GM19397 (cell line): Measurements from ENCODE around the gene SCLY.
"Not testable (repeated sequence)": the region's sequence is repeated elsewhere in the genome, so short reads cannot be mapped to it uniquely, and the experiment has no call there.

ENCODE experiments used
- ATAC-seq: cut with Tn5 transposase; IDR thresholded peaks from one replicate; pipeline ENCODE4 v1.9.1; 2021; ENCODE audit warnings: mild to moderate bottlenecking, moderate library complexity; ENCODE audit not compliant: unreplicated experiment

Gene SCLY

DNA sequence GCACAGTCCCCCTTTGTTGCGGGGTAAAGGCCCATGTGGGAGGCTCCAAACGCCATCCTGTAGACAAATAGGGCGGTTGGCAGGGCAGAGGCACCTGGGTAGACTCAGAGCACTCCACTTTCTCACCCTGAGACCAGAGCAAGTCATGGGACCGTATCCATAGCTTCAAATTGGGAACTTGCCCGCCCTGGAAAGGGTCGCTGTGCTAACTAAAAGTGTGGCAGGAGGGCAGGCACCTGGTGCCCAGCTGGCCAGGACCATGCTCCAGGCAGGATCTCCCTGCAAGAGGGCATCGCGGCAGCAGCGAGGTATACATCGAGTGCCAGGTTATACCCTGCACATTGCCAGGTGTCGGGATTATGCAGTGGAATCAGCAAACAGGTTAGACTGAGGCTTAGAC, 20.8 kb upstream of the SCLY start:
- no peak for ATAC-seq

DNA sequence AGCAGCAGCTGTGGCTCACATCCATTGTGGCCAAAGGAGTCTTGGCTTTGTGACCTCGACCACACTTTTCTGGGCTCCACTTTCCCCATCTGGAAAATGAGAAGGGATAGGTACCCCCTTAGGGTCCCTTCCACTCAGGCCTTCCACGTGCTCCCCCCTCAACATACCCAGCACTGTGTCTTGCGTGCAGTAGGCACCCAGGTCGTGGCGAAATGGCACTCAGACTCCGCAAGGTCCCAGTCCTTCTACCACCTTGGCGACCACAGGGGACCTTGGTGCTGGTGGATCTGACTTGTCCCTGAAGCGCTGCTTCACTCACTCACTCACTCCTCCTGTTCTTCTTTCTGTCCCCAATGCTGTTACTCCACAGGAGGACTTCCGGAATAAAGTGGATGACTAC, 19.9 kb upstream of the SCLY start:
- no peak for ATAC-seq

DNA sequence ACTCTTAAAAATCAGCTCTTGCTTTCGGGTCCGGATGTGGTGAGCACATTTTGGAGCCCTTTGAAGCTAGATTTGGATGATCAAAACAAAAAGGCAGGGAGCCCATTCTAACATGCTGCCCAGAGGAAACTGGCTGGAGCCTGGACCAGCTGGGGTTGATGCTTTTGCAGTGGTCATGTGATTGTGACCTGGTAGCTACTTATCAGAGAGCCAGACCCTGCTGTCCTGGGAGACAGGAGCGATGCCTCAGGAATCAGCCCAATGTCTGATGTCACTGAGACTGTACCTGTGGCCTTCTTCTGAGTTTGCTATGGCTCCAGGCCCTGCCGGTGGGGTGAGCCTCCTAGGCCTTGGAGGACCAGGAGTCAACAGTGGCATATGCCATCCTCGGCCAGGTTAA, 18.7 kb upstream of the SCLY start:
- no peak for ATAC-seq

DNA sequence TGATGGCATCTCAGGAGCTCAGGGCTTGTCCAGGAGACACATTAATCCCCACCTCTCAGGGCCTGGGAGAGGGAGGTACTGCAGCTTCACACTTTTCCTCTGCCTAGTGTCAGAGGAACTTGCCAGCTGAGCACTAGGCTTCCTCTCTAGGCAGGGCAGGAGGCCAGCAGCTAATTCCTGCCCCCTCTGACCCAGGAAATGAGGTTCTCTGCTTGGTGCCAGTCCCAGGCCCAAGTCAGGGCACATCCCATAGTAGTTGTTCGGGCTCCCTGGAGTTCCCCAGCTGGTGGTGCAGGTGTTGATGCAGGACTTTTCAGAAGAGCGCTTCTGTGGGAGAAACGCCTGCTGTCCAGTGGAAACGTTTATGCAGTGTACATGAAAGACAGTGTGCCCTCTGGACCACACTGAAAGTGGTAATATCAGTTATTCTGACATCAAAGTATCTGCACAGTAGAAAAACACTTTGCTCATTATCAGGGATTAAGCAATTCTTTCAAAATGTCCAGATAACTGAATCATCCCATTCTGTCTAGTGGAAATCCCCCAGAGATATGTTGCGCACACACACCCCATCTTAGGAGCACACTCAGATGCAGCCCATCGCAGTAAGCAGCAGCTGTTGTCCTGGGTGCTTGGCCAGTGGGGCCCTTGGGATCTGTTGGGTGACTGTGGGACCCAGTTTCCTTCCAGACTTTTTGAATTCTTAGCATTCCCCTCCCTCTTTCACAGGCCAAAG, 17.8 kb upstream of the SCLY start:
- no peak for ATAC-seq

DNA sequence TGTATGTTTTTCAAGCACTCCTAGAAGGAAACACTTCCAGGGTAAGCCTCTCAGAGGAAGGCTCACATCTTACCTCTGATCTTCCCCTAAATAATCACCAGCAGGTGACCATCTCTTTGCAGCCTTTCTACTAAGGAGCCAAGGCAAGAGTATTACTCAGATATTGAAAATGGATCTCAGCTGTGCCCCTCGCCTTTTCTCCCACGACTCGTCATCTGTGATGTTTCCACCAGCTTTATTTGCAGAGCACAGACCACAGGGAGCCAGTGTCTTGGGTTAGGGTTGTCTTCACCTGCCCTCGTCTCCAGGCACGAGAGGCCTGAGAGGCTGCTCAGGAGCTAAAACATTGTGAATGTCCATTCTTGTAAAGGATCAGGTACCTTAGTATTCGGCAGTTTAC, 16.9 kb upstream of the SCLY start:
- no peak for ATAC-seq

DNA sequence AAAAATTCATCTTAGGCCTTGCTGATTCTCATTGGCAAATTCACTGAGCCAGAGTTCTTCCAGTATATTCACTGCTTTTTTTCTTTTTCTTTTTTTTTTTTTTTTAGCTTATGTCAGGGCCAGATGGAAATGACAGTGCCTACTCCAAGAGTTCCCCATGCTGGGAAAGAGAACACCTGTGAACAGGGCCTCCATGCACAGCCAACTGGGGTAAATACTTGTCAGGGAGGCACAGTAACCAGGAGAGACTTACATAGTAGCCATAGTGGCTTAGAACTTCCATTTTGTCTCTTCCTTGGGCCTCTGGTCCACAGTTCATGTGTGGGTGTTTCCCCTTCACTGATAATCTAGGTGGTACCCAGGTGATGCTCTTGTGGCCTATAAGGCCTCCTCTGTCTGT, 15.2 kb upstream of the SCLY start:
- no peak for ATAC-seq

DNA sequence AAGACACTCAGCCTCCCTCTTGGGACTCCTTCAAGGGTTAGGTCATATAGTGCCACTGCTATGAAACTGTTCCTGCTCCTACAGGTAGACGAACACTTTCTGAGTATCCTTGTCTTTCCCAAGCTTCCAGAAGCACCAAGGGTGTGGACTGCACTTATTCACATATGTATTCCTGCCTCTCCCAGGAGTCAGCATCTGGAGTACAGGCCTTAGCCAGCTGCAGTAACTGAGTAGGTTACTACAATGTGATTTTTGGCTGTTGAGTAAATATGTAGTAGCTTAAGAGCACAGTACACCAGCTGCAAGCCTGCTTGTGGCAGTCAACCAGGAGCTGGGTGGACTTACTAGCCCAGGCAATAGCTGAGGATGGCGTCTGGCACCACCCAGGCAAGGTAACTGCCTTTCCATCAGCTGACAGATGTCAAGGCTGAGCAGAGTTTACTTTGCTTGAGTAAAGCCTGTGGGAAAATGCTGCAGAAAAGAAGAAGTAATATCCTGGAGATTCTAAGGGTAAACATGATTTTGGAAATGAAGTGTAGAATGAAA, 14.0 kb upstream of the SCLY start:
- no peak for ATAC-seq

DNA sequence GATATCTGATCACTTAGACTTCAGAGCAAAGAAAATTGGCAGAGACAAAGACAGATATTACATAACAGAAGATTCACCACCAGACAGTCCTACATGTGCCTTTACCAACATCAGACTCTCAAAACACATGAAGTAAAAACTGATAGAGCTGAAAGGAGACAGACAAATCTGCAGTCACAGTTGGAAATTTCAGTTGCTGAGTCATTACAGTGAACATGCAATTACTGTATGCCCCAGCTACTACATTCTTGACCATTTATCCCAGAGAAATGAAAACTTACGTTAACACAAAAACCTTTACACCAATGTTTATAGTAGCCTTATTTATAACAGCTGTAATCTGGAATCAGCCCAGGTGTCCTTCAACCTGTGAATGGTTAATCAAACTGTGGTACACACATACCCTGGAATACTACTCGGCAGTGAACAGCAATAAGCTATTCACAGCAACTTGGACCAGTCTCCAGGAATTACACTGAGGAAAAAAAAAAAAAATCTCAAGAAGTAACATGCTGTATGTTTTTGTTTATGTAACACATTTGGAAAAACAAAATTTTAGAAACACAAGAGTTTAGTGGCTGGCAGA, 7.5 kb upstream of the SCLY start:
- no peak for ATAC-seq

DNA sequence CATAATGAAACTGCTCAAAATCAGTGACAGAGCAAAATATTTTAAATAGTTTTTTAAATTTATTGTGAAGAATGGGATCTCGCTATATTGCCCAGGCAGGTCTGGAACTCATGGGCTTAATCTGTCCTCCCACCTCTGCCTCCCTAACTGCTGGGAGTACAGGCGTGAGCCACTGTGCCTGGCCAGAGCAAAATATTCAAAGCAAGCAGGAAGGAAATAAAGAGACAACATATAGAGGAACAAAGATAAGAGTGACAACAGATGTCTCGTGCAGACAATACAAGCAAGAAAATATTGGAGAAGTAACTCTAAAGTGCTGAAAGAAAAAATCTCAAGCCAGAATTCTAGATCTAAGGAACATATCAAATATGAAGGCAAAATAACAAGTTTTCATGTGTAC, 5.0 kb upstream of the SCLY start:
- ATAC-seq, result no peak

DNA sequence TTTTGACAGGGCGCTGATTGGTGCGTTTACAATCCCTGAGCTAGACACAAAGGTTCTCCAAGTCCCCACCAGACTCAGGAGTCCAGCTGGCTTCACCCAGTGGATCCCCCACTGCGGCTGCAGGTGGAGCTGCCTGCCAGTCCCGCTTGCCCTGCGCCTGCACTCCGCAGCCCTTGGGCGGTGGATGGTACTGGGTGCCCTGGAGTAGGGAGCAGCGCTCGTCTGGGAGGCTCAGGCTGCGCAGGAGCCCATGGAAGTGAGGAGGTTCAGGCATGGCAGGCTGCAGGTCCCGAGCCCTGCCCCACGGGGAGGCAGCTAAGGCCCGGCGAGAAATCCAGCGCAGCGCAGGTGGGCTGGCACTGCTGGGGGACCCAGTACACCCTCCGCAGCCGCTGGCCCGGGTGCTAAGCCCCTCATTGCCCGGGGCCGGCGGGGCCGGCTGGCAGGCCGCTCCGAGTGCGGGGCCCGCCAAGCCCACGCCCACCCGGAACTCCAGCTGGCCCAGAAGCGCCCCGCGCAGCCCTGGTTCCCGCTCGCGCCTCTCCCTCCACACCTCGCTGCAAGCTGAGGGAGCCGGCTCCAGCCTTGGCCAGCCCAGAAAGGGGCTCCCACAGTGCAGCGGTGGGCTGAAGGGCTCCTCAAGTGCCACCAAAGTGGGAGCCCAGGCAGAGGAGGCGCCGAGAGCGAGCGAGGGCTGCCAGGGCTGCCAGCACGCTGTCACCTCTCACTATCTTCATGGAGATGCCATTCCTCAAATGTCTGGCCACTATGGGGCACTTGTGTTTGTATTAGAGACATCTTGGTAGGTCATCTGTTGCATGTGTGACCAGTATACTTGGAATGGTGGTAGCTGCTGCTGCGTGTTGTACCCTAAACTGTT, 2.9 kb upstream of the SCLY start:
- not testable (repeated sequence) for ATAC-seq

DNA sequence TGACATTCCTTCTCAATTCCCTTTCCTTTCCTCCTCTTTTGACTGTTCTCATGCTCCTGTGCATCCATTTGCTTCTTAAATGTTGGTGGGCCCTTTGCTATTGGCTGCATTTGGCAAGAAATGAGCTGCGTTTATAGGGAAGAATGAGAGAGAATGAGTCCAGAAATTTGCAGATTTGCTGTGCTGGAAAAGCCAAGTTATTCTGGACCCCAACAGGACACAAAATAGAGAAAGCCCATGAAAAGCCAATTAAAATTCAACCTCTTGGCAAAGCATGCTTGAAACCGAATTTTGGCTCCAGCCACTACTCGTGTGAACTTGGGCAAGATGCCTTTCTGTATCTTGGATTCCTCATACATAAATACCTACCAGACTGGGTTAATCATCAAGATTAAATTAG, 1.3 kb upstream of the SCLY start:
- ATAC-seq, result no peak

DNA sequence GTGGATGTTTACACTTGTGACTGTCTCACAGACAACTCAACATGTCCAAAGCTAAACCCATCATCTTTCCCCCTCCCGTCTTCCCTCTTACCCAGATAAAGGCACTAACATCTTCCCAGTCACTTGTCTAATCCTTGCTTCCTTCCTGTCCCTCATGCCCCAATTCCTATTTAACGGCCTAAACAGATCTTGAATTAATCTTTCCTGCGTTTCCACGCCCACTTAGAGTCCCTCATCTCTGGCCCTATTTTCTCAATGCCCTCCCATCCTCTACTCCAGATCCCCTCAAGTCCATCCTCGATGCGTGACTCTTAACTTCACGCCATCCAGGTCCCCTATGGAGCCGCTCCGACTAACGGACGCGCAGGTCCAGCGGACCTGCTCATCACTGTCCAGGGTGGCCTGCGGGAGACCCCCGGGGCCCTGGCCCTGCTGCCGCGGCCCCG, 682 bp upstream of the SCLY start:
- ATAC-seq, result no peak

DNA sequence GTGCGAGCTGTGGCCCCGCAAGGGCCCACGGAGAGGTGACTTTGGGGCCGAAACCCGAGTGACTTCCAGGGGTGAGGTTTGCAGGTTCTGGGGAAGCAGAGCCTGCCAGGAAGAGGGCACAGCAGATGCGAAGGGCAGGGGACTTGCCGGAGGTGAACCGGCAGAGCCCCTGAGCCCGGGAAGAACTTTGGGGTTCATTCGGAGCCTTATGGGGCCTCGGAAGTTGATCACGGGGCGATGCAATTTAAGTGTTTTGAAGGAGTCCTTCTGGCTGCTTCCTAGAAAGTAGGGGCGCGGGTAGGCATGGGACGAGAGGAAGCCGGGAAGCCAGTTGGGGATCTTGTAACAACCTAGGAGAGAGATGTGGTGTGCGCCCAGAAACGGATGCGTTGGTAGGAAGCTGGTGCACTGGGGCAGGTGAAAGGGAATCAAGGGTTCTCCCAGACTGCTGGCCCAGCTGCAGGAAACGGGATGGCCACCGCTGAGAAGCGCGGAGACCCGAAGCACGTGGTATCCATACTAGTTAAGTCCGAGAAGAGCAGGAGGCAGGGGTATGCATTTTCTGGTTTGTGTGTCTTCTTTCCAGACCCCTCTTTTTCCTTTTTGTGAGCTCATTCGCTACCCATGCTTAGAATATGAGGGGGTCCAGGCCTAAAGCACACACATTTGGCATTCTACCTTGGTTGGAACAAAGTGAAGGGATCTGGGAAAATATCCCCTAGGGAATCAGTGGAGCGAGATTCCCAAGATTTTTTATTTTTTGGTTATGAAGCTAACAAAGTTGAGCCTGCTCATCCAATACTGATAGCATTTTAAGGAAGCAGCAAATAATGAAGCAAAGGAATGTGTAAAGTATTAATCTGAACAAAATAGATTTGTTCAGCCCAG, 758 bp downstream of the SCLY start:
- ATAC-seq, result peak; percentile 7

DNA sequence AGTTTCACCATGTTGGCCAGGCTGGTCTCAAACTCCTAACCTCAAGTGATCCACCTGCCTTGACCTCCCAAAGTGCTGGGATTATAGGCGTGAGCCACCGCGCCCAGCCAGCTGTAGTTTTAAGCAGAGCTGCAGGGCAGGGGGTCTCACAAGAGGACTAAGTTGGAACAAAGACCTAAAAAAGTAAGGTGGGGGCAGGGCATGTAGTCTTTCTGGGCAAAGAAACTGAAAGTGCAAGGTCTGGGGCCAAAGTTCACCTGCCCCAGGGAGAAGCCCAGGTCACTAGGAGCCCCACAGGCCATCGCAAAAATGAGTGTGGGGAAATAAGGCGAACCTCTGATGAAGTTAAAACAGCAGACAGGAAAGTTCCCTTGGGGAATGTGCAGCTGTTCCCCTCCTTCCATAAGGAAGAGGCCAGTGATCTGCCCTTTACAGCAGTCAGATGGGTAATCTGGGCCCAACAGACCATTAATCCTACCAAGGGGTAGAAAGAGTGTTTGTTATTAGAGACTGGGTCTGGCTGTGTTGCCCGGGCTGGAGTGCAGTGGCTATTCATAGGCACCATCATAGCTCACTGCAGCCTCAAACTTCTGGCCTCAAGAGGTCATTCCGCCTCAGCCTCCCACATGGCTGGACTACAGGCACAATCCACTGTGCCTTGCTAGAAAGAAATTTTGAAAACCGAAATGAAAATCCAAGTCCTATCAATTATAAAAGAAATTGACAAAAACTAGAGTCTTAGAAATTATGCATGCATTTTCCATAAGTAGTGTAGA, 2.8 kb downstream of the SCLY start:
- ATAC-seq, result no peak

DNA sequence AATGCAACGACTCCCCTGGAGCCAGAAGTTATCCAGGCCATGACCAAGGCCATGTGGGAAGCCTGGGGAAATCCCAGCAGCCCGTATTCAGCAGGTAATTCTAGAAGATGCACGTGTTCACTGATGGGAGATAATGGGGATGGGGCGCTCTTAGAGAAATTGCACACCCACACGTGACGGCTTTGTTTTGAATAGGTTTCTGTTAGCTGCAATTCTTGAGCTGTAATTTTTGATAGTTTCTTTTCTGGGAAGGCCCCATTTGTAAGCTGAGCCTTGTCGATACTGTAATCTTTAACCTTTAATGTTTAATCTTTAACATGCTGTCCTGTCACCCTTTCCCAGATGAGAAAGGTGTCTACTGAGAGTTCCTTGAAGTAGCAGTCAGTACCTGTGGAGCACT, 3.6 kb downstream of the SCLY start:
- ATAC-seq, result no peak

DNA sequence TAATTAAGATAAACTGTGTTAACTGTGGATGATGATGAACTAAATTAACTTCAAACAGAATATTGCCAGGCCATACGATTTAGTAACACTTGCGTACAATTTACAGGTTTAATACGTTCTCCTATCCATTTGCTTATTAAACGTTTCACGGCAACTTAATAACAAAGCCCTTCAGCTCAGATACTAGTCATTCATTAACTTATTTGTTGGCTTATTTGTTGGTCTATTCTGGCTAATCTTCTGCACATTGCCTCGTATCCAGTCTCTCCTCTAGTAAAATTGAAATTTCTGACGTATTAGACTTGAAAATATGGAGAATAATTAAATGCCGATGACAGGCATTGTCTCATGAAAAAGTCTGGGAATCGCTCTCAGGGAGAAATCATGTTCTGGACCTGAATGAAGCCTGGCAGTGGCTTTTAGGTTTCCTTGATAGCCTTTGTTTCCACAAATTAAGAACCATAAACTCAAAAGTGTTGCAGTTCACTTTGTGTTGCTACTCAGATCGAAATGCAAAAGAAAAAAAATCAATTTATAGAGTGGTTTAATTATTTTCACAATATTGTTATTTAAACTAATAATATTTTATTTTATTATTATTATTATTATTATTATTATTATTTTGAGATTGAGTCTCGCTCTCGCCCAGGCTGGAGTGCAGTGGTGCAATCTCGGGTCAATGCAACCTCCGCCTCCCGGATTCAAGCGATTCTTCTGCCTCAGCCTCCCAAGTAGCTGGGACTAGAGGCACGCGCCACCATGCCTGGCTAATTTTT, 4.5 kb downstream of the SCLY start:
- no peak for ATAC-seq

DNA sequence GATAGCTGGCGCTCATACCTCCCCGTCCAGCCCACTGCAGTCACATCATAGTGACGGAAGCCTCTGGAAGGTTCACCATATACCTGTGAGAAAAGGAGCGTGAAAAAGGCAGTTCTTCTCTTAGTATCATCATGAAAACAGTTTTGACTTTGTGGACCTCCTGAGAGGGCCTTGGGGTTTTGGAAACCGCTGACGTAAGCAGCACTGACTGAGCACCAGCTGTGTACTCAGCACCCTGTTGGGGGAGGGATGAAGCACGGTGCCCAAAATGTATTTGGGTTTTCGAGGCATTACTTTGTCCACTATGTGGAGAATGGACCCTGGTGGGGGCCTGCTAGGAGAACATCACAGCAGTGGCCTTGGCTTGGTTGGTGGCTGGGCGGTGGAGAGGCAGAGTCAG, 5.4 kb downstream of the SCLY start:
- ATAC-seq, result no peak

DNA sequence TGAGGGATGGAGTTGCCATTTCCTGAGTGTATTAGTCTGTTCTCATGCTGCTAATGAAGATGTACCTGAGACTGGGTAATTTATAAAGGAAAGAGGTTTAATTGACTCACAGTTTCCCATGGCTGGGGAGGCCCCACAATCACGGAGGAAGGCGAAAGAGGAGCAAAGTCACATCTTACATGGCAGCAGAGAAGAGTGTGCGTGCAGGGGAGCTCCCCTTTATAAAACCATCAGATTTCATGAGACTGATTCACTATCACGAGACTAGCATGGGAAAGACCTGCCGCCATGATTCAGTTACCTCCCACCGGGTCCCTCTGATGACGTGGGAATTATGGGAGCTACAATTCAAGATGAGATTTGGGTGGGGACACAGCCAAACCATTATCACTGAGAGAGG, 5.9 kb downstream of the SCLY start:
- ATAC-seq, result not testable (repeated sequence)

DNA sequence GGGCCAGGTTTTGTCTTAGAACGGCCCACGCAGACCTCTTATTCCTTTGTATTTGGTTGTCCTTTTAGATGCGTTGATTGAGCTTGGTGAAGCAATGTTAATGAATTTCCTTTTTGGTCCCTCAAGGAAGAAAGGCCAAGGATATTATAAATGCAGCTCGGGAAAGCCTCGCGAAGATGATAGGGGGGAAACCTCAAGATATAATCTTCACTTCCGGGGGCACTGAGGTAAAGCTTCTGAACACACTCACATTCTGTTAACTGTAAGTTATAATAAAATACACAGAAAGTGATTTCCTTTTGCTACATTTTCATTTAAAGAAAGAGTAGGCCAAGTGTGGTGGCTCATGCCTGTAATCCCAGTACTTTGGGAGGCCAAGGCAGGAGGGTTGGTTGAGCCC, 7.1 kb downstream of the SCLY start:
- no peak for ATAC-seq
